CD8-positive, alpha-beta memory T cell (primary cell): ENCODE measurements around the gene ZNF2. TPM values are rescaled to one million over a fixed set of nuclear protein-coding genes. Genes with fewer than 3 reads are reported as not detected.
"Not testable (repeated sequence)": the region's sequence is repeated elsewhere in the genome, so short reads cannot be mapped to it uniquely, and the experiment has no call there.

Experiments used
- CTCF ChIA-PET: fragments of 350-600 bp; sonication (Branson Sonifier 250); formaldehyde crosslinking; loops from one replicate; lab custom pipeline; 2021; ENCODE audit warnings: antibody characterized with exemption; lab: Charles Lee
- POLR2A ChIA-PET: fragments of 350-600 bp; sonication (Branson Sonifier 250); formaldehyde crosslinking; loops from one replicate; lab custom pipeline; 2021; ENCODE audit warnings: antibody characterized with exemption; lab: Charles Lee
- DNase-seq, 5 donors: peaks; one replicate each; pipeline versions ENCODE4 v3.0.0 to v3.0.0-alpha.2; 2020 to 2022; ENCODE audit warnings: mixed read lengths in 1 of 5
- H3K27ac ChIP-seq: one replicate; pipeline ENCODE4 v1.7.0; 2013; ENCODE audit warnings: low read depth, mild to moderate bottlenecking, low read length, moderate library complexity
- H3K27me3 ChIP-seq: 2 replicates; pipeline ENCODE4 v1.7.0; 2013; ENCODE audit warnings: low read length, mild to moderate bottlenecking; ENCODE audit not compliant: insufficient read depth, poor library complexity, severe bottlenecking
- H3K36me3 ChIP-seq: 2 replicates; pipeline ENCODE4 v1.7.0; 2013; ENCODE audit warnings: mild to moderate bottlenecking, low read length, moderate library complexity; ENCODE audit not compliant: insufficient read depth
- H3K4me1 ChIP-seq: 2 replicates; pipeline ENCODE4 v1.7.0; 2013; ENCODE audit warnings: mild to moderate bottlenecking, low read length, moderate library complexity; ENCODE audit not compliant: insufficient read depth
- H3K4me3 ChIP-seq: 2 replicates; pipeline ENCODE4 v1.7.0; 2013; ENCODE audit warnings: mild to moderate bottlenecking, low read length
- H3K9me3 ChIP-seq: 2 replicates; pipeline ENCODE4 v1.7.0; 2013; ENCODE audit warnings: mild to moderate bottlenecking, low read length
- H3K27ac Mint-ChIP-seq, 8 donors: one replicate each; pipeline ENCODE4 v1.8.0; 2020 to 2021; ENCODE audit warnings: mixed read lengths in 8 of 8, mild to moderate bottlenecking in 6 of 8, inconsistent platforms in 3 of 8, moderate library complexity in 3 of 8
- H3K27me3 Mint-ChIP-seq, 2 donors: one replicate each; pipeline ENCODE4 v1.8.0; 2020 to 2021; ENCODE audit warnings: mixed read lengths in 2 of 2, mild to moderate bottlenecking in 1 of 2, moderate library complexity in 1 of 2
- H3K36me3 Mint-ChIP-seq, 3 donors: one replicate each; pipeline ENCODE4 v1.8.0; 2020 to 2021; ENCODE audit warnings: mixed read lengths in 3 of 3, inconsistent platforms in 1 of 3, mild to moderate bottlenecking in 1 of 3
- H3K4me1 Mint-ChIP-seq, 3 donors: one replicate each; pipeline ENCODE4 v1.8.0; 2020 to 2021; ENCODE audit warnings: mixed read lengths in 3 of 3, inconsistent platforms in 1 of 3, mild to moderate bottlenecking in 1 of 3
- H3K4me3 Mint-ChIP-seq, 7 donors: one replicate each; pipeline ENCODE4 v1.8.0; 2020 to 2021; ENCODE audit warnings: mixed read lengths in 7 of 7, mild to moderate bottlenecking in 6 of 7, moderate library complexity in 4 of 7, inconsistent platforms in 2 of 7
- H3K9me3 Mint-ChIP-seq, 5 donors: one replicate each; pipeline ENCODE4 v1.8.0; 2020 to 2022; ENCODE audit warnings: mixed read lengths in 5 of 5, mild to moderate bottlenecking in 3 of 5, moderate library complexity in 2 of 5, inconsistent platforms in 1 of 5
- polyA plus RNA-seq: library from polyadenylated mRNA; unstranded; fragments of 300-500 nt; fragmentation: Illumina TruSeq; gene quantifications from one replicate; pipeline ENCODE4 v1.2.3, GENCODE V29; 2021
- total RNA-seq, 2 experiments: library from RNA; stranded (reverse); gene quantifications; one replicate each; pipeline ENCODE4 v1.2.3, GENCODE V29; 2021

Gene ZNF2
- total and polyA plus RNA-seq, 3 experiments from 2014 or later, result 2.6 to 5.7 (median 5.3) TPM

GRCh38 chr2:95174031-95174542, 8.5 kb downstream of the ZNF2 start:
- Mint-ChIP-seq H3K4me3 (no peak overlapping the region), H3K27me3 (peaks cover 0 to 2% of the 10 kb centered on the region in 2 donors), H3K36me3 (peaks cover 10 to 30% (median 25%) of the 10 kb centered on the region in 3 donors)

DNA sequence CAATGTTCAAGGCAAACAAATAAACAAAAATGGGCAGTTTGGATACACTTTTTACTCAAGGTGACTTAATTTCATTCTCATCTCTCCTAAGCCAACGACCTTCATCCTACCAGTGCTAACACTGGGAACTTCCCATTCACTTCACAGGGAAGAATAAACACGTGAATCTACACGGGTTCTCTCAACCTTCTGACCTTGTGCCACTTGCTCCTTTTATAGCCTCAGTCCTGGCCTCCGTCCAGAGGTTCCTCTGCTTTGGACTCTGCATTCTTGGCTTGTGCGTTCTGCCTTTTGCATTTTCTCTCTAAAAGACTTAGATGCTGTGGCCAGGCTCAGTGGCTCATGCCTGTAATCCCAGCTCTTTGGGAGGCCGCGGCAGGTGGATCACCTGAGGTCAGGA, 13.8 kb downstream of the ZNF2 start:
- H3K27ac ChIP-seq, result no peak overlapping the region
- H3K9me3 ChIP-seq, result peaks cover 12% of the 10 kb centered on the region
- Mint-ChIP-seq H3K9me3 (peaks cover 7 to 36% (median 35%) of the 10 kb centered on the region in 5 donors), H3K4me3 (no peak overlapping the region), H3K36me3 (peaks cover 39 to 75% (median 69%) of the 10 kb centered on the region in 3 donors), H3K27ac (no peak overlapping the region), H3K27me3 (peaks cover 0 to 2% of the 10 kb centered on the region in 2 donors), H3K4me1 (peaks cover 0 to 3% (median 0%) of the 10 kb centered on the region in 3 donors)
- no peak for DNase-seq
- no peak overlapping the region for H3K4me3 ChIP-seq
- no peaks in the 10 kb centered on the region for H3K4me1 ChIP-seq
- peaks cover 33% of the 10 kb centered on the region for H3K36me3 ChIP-seq
- ChIA-PET CTCF (no interaction called here), POLR2A (no interaction called here)
- H3K27me3 ChIP-seq, result no peaks in the 10 kb centered on the region

More at GRCh38 chr2:95174031-95174542, 8.5 kb downstream of the ZNF2 start:
- Histone ChIP-seq H3K27ac (no peak overlapping the region), H3K4me3 (no peak overlapping the region), H3K36me3 (peaks cover 5% of the 10 kb centered on the region), H3K27me3 (no peaks in the 10 kb centered on the region), H3K9me3 (no peaks in the 10 kb centered on the region), H3K4me1 (no peaks in the 10 kb centered on the region)
- no peak for DNase-seq
- peaks cover 0 to 2% (median 0%) of the 10 kb centered on the region in 5 donors for H3K9me3 Mint-ChIP-seq
- ChIA-PET CTCF (interaction anchor here (0.9 kb wide), 1 partner anchor 151 kb away, joined by 3 read pairs; no protein-coding TSS in a partner anchor), POLR2A (no interaction called here)
- H3K4me1 Mint-ChIP-seq, result peaks cover 4 to 17% (median 13%) of the 10 kb centered on the region in 3 donors
- peak overlapping the region in 1 of 8 donors; percentile 26 for H3K27ac Mint-ChIP-seq

- H3K36me3 Mint-ChIP-seq, result peaks cover 39 to 77% (median 66%) of the 10 kb centered on the region in 3 donors
- ChIA-PET POLR2A (no interaction called here), CTCF (no interaction called here)
- no peaks in the 10 kb centered on the region for H3K4me1 ChIP-seq
- no peaks in the 10 kb centered on the region for H3K27me3 ChIP-seq
- no peak overlapping the region for H3K4me3 ChIP-seq
- H3K9me3 ChIP-seq, result peaks cover 12% of the 10 kb centered on the region
- H3K27me3 Mint-ChIP-seq, result no peaks in the 10 kb centered on the region
- peaks cover 7 to 44% (median 41%) of the 10 kb centered on the region in 5 donors for H3K9me3 Mint-ChIP-seq
- no peak overlapping the region for H3K4me3 Mint-ChIP-seq
- H3K27ac Mint-ChIP-seq, result no peak overlapping the region
- no peak overlapping the region for H3K27ac ChIP-seq
- H3K36me3 ChIP-seq, result peaks cover 29% of the 10 kb centered on the region
- H3K4me1 Mint-ChIP-seq, result no peaks in the 10 kb centered on the region
- no peak for DNase-seq
Observed at GRCh38 chr2:95181774-95182173, 16.2 kb downstream of the ZNF2 start.

- POLR2A ChIA-PET, result no interaction called here
- no peak for DNase-seq
- H3K27ac Mint-ChIP-seq, result no peak overlapping the region
- no peak overlapping the region for H3K4me3 Mint-ChIP-seq
- H3K9me3 ChIP-seq, result peaks cover 12% of the 10 kb centered on the region
- H3K27me3 Mint-ChIP-seq, result peaks cover 0 to 6% of the 10 kb centered on the region in 2 donors
- no peaks in the 10 kb centered on the region for H3K4me1 Mint-ChIP-seq
- H3K27me3 ChIP-seq, result no peaks in the 10 kb centered on the region
- peaks cover 22 to 46% (median 37%) of the 10 kb centered on the region in 3 donors for H3K36me3 Mint-ChIP-seq
- no peaks in the 10 kb centered on the region for H3K4me1 ChIP-seq
- CTCF ChIA-PET, result no interaction called here
- peaks cover 20% of the 10 kb centered on the region for H3K36me3 ChIP-seq
- no peak overlapping the region for H3K4me3 ChIP-seq
- H3K9me3 Mint-ChIP-seq, result peaks cover 5 to 41% (median 36%) of the 10 kb centered on the region in 5 donors
- no peak overlapping the region for H3K27ac ChIP-seq
Observed at GRCh38 chr2:95185197-95185596, 19.6 kb downstream of the ZNF2 start.

- no peak overlapping the region for H3K4me3 Mint-ChIP-seq
- Histone ChIP-seq H3K27ac (no peak overlapping the region), H3K27me3 (no peaks in the 10 kb centered on the region), H3K4me3 (no peak overlapping the region), H3K4me1 (no peaks in the 10 kb centered on the region), H3K9me3 (peaks cover 9% of the 10 kb centered on the region), H3K36me3 (peaks cover 13% of the 10 kb centered on the region)
- peaks cover 2 to 36% (median 30%) of the 10 kb centered on the region in 5 donors for H3K9me3 Mint-ChIP-seq
- CTCF ChIA-PET, result interaction anchor here (1.6 kb wide), 1 partner anchor 164 kb away, joined by 3 read pairs; no protein-coding TSS in a partner anchor
- H3K27ac Mint-ChIP-seq, result peak overlapping the region in 1 of 8 donors; percentile 7
- H3K27me3 Mint-ChIP-seq, result peaks cover 0 to 11% of the 10 kb centered on the region in 2 donors
- no peak for DNase-seq
- peaks cover 15 to 38% (median 30%) of the 10 kb centered on the region in 3 donors for H3K36me3 Mint-ChIP-seq
- H3K4me1 Mint-ChIP-seq, result no peaks in the 10 kb centered on the region
- POLR2A ChIA-PET, result no interaction called here
Observed at GRCh38 chr2:95185973-95186372, 20.4 kb downstream of the ZNF2 start.

- H3K36me3 ChIP-seq, H3K27me3 ChIP-seq, H3K27ac ChIP-seq, H3K4me1 ChIP-seq, POLR2A ChIA-PET, H3K4me3 ChIP-seq, H3K4me3 Mint-ChIP-seq, H3K9me3 ChIP-seq, H3K9me3 Mint-ChIP-seq, H3K4me1 Mint-ChIP-seq, H3K36me3 Mint-ChIP-seq, H3K27ac Mint-ChIP-seq, CTCF ChIA-PET: not testable (repeated sequence)
- H3K27me3 Mint-ChIP-seq, result peaks cover 0 to 32% of the 10 kb centered on the region in 2 donors
- peak in 2 of 5 donors; percentile 5 to 14 for DNase-seq
Observed at GRCh38 chr2:95192956-95193355, 27.3 kb downstream of the ZNF2 start.

GRCh38 chr2:95203911-95204310, 38.3 kb downstream of the ZNF2 start:
- Mint-ChIP-seq H3K36me3 (peaks cover 2 to 5% (median 2%) of the 10 kb centered on the region in 3 donors), H3K4me3 (no peak overlapping the region), H3K9me3 (peaks cover 0 to 2% (median 0%) of the 10 kb centered on the region in 5 donors), H3K4me1 (peaks cover 21 to 23% (median 22%) of the 10 kb centered on the region in 3 donors), H3K27ac (no peak overlapping the region), H3K27me3 (peaks cover 1 to 3% of the 10 kb centered on the region in 2 donors)
- no peak for DNase-seq
- Histone ChIP-seq H3K4me1 (peaks cover 9% of the 10 kb centered on the region), H3K4me3 (no peak overlapping the region), H3K36me3 (no peaks in the 10 kb centered on the region), H3K27ac (no peak overlapping the region), H3K9me3 (no peaks in the 10 kb centered on the region), H3K27me3 (no peaks in the 10 kb centered on the region)
- POLR2A ChIA-PET, result no interaction called here
- CTCF ChIA-PET, result no interaction called here

- POLR2A ChIA-PET, result interaction anchor here (0.6 kb wide), 1 partner anchor 121 kb away, joined by 4 read pairs; no protein-coding TSS in a partner anchor
- Mint-ChIP-seq H3K36me3 (peaks cover 6 to 10% (median 7%) of the 10 kb centered on the region in 3 donors), H3K27me3 (peaks cover 0 to 1% of the 10 kb centered on the region in 2 donors), H3K4me1 (peaks cover 23 to 27% (median 26%) of the 10 kb centered on the region in 3 donors), H3K27ac (peak overlapping the region in 1 of 8 donors; percentile 31), H3K9me3 (peaks cover 0 to 2% (median 0%) of the 10 kb centered on the region in 5 donors), H3K4me3 (peak overlapping the region in 1 of 7 donors; percentile 56)
- Histone ChIP-seq H3K36me3 (no peaks in the 10 kb centered on the region), H3K27me3 (no peaks in the 10 kb centered on the region), H3K4me1 (peaks cover 9% of the 10 kb centered on the region), H3K4me3 (no peak overlapping the region), H3K9me3 (no peaks in the 10 kb centered on the region), H3K27ac (no peak overlapping the region)
- DNase-seq, result no peak
- CTCF ChIA-PET, result no interaction called here
Observed at GRCh38 chr2:95204396-95204795, 38.8 kb downstream of the ZNF2 start.
